Nephron progenitor cell (in vitro differentiated cells): Measurements from ENCODE around the gene GPR146.
A peak's percentile ranks its signal among the peaks of the same experiment; 100 is the strongest.

ENCODE experiments used
- DNase-seq: peaks from one replicate; pipeline ENCODE4 v3.0.0; 2021
- H3K27ac Mint-ChIP-seq: 2 replicates; pipeline ENCODE4 v1.8.0; 2021; ENCODE audit warnings: mild to moderate bottlenecking, moderate library complexity, mixed read lengths
- H3K27me3 Mint-ChIP-seq: 2 replicates; pipeline ENCODE4 v1.8.0; 2021; ENCODE audit warnings: mild to moderate bottlenecking, low read depth, mixed read lengths; ENCODE audit not compliant: poor library complexity
- H3K36me3 Mint-ChIP-seq: 2 replicates; pipeline ENCODE4 v1.8.0; 2021; ENCODE audit warnings: low read depth, mixed read lengths
- H3K4me1 Mint-ChIP-seq: 2 replicates; pipeline ENCODE4 v1.8.0; 2021; ENCODE audit warnings: mixed read lengths
- H3K4me3 Mint-ChIP-seq: 2 replicates; pipeline ENCODE4 v1.8.0; 2021; ENCODE audit warnings: mild to moderate bottlenecking, moderate library complexity, mixed read lengths
- H3K9me3 Mint-ChIP-seq: 2 replicates; pipeline ENCODE4 v1.8.0; 2021; ENCODE audit warnings: mild to moderate bottlenecking, moderate library complexity, mixed read lengths
- CTCF ChIP-seq: fragments of 200-600 bp; sonication (generic); IDR thresholded peaks from 2 replicates; pipeline ENCODE4 v1.5.0; 2021; ENCODE audit warnings: antibody characterized with exemption

Gene GPR146, protein sequence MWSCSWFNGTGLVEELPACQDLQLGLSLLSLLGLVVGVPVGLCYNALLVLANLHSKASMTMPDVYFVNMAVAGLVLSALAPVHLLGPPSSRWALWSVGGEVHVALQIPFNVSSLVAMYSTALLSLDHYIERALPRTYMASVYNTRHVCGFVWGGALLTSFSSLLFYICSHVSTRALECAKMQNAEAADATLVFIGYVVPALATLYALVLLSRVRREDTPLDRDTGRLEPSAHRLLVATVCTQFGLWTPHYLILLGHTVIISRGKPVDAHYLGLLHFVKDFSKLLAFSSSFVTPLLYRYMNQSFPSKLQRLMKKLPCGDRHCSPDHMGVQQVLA

GRCh38 chr7:1044189-1045068 lies at the start of gene GPR146:
TSS of gene GPR146 (plus strand) at chr7:1044546. CDS start at chr7:1057516, 12,970 bp downstream.
- peak; percentile 40 for TF ChIP-seq CTCF
- Mint-ChIP-seq H3K27me3 (peaks cover 11% of the 10 kb centered on the region), H3K9me3 (peaks cover 7% of the 10 kb centered on the region)

GRCh38 chr7:994592-995308 lies 49.6 kb upstream of the GPR146 start:
- Mint-ChIP-seq H3K4me1 (peaks cover 47% of the 10 kb centered on the region), H3K27ac (no peak overlapping the region), H3K4me3 (no peak overlapping the region), H3K9me3 (no peaks in the 10 kb centered on the region), H3K36me3 (no peaks in the 10 kb centered on the region), H3K27me3 (no peaks in the 10 kb centered on the region)
- TF ChIP-seq CTCF = no peak
- DNase-seq = no peak

More at GRCh38 chr7:1044189-1045068, at the start of gene GPR146:
- peak; percentile 99 for DNase-seq
- H3K36me3 Mint-ChIP-seq = peaks cover 7% of the 10 kb centered on the region
- H3K27ac Mint-ChIP-seq = peak within 1 kb of the TSS; percentile 94
- H3K4me3 Mint-ChIP-seq = peak within 1 kb of the TSS; percentile 91
- peaks cover 84% of the 10 kb centered on the region for H3K4me1 Mint-ChIP-seq

DNA sequence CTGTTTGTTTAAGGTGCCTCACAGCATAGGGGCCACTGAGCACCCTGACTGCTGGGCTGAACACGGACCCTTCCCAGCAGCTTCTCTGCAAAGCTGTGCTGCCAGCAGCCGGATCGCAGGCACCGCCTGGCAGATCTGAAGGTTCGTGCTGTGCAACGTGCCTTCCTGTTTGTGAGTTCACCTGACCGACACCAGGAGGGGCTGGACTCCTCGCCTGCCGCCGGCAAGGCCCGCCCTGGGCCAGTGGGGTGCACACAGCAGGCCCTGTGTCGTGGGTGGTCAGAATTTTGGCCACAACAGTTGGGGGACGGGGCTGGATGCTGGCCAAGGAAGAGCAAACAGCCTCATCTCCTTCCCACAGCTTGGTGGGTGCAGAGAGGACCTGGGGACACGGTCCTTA lies 48.8 kb upstream of the GPR146 start:
- no peaks in the 10 kb centered on the region for H3K9me3 Mint-ChIP-seq
- no peak for DNase-seq
- no peak overlapping the region for H3K27ac Mint-ChIP-seq
- TF ChIP-seq CTCF = no peak
- no peaks in the 10 kb centered on the region for H3K27me3 Mint-ChIP-seq
- peaks cover 55% of the 10 kb centered on the region for H3K4me1 Mint-ChIP-seq
- H3K4me3 Mint-ChIP-seq = no peak overlapping the region
- no peaks in the 10 kb centered on the region for H3K36me3 Mint-ChIP-seq

GRCh38 chr7:996079-996872 lies 48.1 kb upstream of the GPR146 start:
- Mint-ChIP-seq H3K4me1 (peaks cover 58% of the 10 kb centered on the region), H3K9me3 (no peaks in the 10 kb centered on the region), H3K27me3 (no peaks in the 10 kb centered on the region), H3K27ac (no peak overlapping the region), H3K4me3 (no peak overlapping the region), H3K36me3 (no peaks in the 10 kb centered on the region)
- no peak for TF ChIP-seq CTCF
- DNase-seq = no peak
